HL-60/S4 treated with phorbol 12-myristate 13-acetate at 8.2 ng/mL for 4 days and 3 days (cell line): ENCODE results near the gene MANBA.

ENCODE experiments used
- in situ Hi-C: fragments of 300-500 bp; cut with MboI; formaldehyde crosslinking; loops from 2 replicates; pipeline ENCODE4 v1.15.0; 2022; ENCODE audit warnings: low sequenced_read_pairs

The MANBA gene

DNA sequence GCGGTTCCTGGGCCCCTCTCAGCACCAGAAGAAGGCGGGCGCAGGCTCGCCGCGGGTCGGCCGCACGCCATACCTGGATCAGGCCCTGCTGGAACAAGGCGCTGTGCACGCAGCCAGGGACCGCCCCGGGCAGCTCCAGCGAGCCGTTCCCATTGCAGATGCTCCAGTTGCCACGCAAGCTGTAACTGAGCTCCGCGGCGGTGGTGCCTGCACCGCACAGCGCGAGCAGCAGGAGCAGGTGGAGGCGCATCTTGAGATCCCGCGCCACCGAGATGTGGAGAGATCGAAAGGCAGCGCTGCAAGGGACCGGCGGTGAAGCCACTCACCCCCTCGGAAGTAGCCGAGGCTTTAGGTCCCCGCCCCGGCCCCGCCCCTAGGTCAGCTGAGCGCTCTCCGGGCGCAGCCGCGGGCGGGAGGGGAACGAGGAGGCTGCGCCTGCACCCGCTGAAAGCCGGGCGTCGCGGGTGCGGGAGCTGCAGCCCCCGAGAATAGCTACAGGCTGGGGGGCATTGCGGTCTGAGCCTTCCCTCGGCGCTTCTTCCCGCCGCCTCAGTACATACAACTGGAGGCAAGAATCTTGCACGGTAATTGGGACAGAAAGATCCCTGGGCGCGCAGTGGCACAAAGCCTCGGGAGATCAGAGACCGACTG lies at the start of gene MANBA:
MANBA (minus strand) TSS at position 324 of the 651 bp plus-strand sequence; CDS start at position 250, 74 bp downstream.
- in situ Hi-C loops = no loop called here

DNA sequence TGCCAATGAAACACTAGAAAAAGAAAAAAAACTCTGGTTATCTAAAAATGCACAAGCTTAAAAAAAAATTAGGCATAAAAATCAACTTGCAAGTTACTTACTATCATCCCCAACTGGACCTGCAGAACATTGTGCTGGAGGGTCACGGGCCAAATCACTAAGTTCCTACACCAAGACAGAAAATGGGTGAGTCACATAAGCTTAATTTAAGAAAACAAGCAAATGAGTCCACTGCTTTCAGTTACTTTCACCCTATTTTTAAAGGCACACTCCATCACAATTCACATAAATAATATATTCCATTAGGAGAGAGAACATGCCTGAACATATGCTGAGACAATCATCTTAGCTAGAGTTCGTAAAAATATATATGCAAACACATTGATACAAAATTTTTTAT lies 48.9 kb upstream of the MANBA start:
- in situ Hi-C loops = no loop called here

DNA sequence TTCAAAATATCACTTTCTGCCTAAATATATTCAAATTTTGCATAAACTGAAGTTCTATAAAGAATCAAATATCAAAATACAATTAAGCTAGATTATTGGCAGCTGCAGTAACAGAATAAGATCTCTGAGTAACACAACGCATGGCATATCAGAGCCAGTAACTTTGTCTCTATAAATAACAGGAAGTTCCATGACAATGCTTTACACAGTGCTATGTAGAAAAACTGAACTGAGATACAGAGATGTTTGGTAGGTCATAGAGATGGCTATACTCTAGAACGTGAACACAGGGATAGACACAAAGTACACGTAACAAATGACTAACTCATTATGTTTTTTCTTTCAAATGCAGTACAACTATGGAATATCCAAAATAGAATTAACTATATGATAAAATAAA lies 48.4 kb upstream of the MANBA start:
- in situ Hi-C loops = no loop called here

DNA sequence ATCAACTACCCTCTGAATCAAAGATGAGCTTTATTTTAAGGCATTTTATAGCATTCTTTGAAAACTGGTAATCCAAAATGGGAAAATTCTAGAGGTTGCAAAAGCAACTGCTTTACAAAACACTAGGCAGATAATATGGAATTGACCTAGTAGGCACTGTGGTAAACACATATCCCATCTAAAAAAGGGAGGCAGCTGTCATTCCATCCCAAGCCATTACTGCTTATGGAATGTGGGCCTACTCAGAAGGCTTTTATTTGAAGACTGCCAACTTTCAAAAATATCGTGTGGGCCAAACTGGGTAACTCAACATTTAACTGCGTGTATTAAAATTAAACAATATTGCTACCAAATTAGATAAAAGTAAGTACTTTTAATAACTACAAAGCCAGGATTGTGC lies 47.2 kb upstream of the MANBA start:
- in situ Hi-C loops = no loop called here

DNA sequence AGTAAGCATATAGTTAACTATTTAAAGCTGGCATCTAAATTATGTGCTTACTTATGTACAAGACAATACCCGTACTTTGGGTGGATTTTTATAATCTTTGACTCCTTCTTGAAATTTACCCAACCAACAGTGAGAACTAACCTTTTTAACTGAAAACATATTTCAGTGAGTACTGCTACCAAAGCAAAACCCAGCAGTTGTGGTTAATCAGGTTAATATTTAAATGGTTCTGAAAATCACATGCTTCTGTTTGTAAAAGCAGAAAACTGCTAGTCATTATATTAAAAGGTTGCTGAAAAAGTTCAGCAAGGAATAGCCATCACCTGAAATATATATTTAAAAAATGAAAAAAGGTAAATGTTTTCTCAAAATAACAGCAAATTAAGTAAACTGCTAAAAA lies 46.6 kb upstream of the MANBA start:
- in situ Hi-C loops = no loop called here

DNA sequence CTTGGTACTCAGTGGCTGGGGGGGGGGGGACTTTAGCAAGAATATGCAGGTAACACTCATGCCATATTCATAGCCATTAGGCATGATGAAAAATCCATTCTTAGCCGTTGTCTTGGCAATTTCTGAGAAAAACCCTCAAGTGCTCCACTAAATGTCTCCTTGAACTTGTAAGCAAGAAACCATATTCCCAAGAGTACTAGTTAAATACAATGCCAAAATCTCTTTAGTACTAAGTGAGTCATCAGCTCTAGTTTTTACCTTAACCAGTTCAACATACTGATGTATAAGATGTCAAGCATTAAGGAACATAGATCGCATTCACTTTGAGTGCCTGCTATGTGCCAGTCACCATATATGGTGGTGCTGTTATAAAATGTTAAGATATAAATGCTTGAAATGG lies 39.0 kb upstream of the MANBA start:
- in situ Hi-C loops = no loop called here

DNA sequence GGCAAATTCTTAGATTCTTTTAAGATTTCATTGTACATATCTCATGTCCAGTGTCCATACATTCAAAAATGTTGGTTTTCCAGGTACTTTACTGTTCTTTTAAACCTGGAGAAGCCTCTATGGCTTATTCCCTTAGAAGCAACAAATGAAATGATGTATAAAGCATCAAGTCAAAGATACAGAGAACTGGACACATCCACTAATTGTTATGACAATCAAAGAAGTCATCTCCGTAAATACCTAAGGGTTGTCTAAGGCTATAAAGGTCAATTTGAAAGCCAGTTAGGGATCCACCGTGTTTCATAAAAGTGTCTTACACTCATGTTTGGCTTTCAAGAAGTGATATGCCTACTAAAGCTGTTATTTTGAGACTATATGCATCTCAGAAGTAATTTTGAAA lies 34.2 kb upstream of the MANBA start:
- in situ Hi-C loops = no loop called here

DNA sequence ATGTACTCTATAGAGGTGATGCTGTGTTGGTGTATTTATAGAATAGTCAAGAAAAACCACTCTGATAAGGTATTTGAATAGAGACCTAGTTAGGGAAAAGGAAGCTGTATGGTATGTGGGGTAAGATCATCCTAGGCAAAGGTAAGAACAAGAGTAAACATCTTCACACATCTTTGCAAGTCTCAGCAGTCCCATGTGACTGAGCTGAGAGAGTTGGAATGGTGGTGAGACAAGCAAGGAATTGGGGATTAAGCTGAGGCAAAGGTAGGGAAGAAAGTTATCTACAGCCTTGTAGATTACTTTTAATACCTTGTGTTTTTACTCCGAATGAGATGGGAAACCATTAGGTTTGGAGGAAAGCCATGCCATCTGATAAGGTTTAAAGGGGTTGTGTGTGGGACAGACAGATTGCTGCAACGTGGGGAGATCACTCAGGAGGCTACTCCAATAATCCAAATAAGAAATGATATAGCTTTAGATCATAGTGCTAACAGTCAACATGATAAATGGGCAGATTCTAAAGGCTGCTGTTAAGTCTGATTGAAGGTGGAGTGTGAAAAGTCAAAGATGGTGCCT lies 31.7 kb upstream of the MANBA start:
- in situ Hi-C loops = no loop called here

DNA sequence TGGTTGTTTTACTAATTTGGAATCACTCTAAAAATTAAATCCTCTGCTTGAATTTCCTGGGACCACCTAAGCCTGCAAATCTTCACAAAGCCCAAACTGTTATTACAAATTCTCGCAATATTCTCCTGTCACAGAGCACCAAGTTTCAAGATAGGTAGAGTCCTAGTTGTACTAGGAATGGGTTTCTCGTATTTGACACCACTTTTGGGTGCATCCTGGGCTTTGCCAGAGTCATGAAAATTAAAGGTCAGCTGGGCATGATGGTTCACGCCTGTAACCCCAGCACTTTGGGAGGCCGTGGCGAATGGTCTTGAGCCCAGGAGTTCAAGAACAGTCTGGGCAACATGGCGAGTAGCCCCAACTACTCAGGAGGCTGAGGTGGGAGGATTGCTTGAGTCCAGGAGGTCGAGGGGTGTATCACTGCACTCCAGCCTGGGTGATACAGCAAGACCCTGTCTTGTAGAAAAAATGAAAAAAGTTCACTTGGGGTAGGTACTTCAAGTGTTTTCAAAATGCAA lies 30.6 kb upstream of the MANBA start:
- in situ Hi-C loops = no loop called here

DNA sequence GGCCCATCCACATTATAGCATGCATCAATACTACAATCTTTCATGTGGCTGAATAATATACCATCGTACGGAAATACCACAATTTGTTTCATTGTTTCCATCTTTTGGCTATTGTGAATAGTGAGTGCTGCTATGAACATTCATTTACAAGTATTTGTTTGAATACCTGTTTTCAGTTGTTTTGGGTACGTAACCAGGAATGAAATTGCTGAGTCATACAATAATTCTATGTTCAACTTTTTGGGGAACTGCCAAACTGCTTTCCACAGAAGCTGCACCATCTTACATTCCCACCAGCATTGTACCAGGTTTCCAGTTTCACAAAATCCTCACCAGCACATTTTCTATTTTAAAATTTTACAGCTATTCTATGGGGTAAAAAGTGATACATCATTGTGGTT lies 28.5 kb upstream of the MANBA start:
- in situ Hi-C loops = no loop called here

DNA sequence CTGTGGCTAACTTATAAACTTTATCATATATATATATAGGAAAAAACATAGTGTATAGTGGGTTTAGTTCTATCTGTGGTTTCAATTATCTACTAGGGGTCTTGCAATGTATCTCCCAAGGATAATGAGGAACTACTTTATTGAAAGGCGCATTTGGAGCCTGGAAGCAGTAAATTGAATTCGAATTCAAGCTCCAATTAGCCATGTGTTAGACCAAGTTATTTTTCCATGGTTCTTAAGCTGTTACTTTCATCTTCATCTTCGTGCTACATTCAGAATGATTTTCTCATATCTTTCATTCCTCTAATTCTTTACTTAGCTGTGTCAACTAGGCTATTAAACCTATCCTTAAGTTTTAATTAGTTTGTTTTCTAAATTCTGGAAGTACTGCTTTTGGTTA lies 27.2 kb upstream of the MANBA start:
- in situ Hi-C loops = no loop called here

DNA sequence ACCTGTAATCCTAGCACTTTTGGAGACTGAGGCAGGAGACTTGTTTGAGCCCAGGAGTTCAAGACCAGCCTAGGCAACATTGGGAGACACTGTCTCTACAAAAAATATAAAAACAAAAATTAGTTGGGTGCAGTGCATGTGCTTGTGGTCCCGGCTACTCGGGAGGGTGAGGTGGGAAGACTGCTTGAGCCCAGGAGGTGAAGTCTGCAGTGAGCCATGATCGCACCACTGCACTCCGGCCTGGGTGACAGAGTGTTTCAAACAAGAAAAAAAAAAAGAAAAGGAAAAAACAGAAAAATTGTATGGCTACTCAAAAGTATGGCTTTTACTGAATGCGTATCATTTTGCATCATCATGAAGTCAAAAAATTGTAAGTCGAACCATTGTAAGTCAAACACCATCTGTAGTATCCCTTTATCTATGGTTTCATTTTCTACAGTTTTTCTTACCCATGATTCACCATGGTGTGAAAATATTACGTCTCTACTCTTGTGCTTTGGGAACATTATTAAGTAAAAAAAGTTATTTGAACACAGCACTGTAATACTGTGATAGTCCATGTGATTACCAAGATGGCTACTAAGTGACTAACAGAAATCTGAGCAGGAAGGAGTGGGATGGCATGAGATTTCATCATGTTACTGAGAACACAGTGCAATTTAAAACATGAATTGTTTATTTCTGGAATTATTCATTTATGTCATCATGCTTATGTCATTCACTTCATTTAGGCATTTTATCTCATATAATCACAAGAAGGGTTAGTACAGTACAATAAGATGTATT lies 26.5 kb upstream of the MANBA start:
- in situ Hi-C loops = no loop called here

DNA sequence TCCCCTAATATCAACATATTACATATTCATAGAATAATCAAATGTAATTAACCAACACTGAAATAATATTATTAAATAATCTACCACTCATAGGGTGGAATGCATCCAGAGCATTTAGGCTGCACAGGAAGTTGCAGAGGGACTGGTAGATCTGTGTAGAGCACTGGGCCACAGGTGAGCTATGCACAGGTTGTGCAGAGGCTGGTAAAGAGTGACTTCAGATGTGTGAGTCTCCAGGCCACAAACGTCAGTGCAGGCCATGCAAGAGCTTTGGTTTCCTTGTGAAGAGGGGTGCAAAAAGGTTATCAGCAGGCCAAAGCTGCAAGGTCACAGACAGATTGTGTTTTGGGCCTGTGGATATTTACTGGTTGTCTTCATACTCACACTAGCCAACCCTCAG lies 25.5 kb upstream of the MANBA start:
- in situ Hi-C loops = no loop called here

DNA sequence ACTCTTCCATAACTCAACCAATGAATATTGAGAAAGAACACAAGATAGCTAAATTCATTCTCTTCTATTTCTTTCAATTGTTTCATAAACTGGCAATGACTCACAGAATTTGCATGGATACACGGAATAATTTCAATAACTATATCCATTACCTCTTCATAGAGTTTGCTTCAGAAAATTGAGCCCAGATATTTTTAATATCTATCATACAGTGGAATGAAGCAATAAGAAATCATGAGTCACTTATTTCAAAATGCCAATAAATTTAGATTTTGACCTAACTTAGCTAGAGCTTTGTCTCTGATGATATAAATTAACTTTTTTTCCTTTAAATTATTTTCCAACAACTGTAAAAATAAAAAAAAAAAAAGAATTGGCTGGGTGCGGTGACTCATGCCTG lies 22.2 kb upstream of the MANBA start:
- in situ Hi-C loops = no loop called here

DNA sequence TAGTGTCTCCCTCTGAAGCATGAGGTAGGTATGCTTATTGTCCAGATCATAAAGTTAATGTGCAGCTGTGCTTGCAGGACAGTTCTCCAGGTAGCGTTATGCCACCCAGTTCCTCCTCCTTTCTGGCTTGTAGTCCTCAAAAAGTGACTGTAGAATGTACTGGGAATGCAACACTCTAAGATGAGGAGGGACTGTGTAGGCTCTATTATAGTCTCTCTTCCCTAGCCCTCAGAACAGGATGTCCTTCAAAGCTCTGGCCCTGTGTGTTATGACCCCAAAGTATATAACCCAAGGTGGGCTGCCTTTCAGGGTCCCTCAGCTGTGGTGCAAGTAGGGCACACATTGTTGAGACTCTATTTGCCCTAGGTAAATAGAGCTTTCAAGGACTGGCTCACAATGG lies 20.8 kb upstream of the MANBA start:
- in situ Hi-C loops = no loop called here

DNA sequence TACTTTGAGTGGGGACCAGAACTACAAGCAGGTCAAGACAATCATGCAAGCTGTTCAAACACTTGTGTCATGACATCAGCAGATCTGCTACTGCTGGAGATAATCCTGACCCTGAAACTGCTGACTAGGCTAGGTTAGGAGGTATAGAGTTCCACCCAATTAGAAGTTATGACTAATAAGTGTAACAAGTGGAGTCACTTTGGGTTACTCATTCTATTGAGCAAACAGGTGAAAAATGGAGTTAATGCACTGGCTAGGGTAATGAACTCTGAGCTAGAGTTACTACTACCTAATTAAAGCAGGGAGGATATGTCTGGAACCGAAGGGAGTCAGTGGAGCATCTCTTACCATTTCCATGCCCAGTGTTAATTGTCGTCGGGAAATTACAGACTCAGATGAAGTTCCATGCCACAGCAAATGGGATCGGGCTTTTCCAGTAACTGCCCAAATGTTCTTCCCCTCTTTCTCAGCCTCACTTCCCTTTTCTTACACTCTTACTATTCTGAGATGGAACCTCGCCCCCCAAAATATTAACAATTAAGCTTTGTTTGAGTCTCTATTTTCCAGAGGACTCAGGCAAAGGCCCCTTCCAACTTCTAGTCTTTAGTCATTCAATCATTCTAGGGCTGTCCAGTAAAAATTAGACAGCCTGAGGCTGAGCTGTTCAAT lies 19.8 kb upstream of the MANBA start:
- in situ Hi-C loops = no loop called here

DNA sequence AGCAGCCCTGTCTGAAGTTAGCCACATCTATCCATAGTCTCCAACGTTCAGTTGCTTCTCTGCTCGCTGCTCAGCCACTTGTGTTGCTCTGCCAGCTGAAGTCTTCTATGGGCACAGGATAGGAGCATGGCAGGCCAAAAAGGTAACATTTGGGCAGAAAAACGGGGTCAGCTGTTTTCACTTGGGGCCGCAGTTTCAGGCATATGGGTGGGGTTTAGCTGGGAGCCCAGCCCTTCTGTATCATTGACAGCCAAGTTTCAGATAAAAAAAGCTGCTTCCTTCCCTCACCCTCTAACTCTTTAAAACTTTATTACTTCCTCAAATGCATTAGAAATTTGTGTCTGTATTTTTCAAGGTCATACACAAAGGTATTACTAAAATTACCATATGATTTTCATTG lies 18.4 kb upstream of the MANBA start:
- in situ Hi-C loops = no loop called here

DNA sequence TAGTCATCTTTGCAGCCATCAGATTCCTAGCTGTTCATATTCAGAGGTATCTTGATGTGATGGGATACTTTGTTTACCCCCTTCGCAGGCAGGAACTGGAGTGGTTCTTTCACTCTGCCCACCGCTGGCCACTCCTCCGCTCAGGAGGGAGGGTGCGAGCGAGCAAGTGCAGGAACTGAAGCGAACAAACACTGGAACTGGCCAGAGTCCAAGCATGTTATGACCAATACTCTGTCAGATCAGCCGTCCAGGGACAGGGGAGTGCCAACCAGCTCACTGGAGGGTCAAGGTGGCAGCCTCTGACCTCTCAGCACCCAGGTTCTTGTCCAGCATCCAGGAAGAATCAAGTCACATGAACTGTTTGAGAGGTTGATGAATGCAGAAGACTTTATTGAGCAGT lies 18.0 kb upstream of the MANBA start:
- in situ Hi-C loops = no loop called here

DNA sequence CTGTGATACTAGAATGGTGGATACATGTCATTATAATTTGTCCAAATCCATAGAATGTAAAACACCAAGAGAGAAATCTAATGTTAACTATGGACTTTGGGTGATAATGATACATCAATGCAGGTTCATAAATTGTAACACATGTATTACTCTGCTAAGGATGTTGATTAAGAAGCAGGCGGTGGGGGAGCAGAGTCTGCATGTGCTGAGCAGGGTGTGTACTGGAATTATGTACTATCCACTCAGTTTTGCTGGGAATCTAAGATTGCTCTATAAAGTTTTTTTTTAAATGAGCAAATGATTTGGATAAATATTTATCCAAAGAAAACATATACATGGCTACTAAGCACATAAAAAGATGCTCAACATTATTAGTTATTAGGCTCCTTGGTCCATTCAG lies 15.0 kb upstream of the MANBA start:
- in situ Hi-C loops = no loop called here

DNA sequence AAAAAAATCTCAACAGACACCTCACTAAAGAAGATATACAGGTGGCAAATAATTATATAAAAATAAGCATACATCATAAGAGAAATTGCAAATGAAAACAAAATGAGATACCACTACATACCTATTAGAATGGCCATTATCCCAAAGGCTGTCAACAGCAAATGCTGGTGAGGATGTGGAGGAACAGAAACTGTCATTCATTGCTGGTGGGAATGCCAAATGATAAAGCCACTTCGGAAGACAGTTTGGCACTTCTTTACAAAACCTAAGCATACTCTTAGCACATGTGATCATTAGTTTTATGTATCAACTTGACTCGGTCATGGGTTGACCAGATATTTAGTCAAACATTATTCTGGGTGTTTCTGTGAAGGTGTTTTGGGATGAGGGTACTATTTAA lies 13.5 kb upstream of the MANBA start:
- in situ Hi-C loops = no loop called here

DNA sequence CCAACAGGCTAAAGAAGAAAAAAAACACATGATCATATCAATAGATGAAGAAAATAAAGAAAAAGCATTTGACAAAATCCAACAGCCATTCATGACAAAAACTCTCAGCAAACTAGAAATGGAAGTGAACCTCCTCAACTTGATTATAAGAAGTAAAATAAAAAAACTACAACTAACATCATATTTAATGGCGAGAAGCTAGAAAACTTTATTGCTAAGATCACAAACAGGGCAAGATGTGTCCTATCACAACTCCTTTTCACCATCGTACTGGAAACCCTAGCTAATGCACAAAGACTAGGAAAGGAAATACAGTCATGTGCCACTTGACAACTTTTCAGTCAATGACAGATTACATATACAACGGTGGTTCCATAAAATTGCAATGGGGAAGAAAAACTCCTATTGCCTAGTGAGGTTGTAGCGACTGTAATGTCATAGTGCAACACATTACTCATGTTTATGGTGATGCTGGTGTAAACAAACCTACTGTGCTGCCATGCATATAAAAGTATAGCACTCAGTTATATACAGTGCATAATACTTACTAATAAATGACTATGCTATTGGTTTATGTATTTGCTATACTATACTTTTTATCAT lies 12.1 kb upstream of the MANBA start:
- in situ Hi-C loops = no loop called here
